Measurements from ENCODE around the gene TUT1.
"Not testable (repeated sequence)": the region's sequence is repeated elsewhere in the genome, so short reads cannot be mapped to it uniquely, and the experiment has no call there.

TUT1 gene

GRCh38 chr11:62555464-62556107 is 35.7 kb downstream of the TUT1 start:
- peak; percentile 87 to 93 for DNase-seq

GRCh38 chr11:62554387-62555167 is 36.7 kb downstream of the TUT1 start:
- peak in 1 of 2 donors; percentile 21 for DNase-seq

- DNase-seq: peak; percentile 24 to 59
Observed at GRCh38 chr11:62553839-62554361, 37.4 kb downstream of the TUT1 start.

GRCh38 chr11:62553080-62553838 is 38.1 kb downstream of the TUT1 start:
- DNase-seq: peak; percentile 80 to 89

- DNase-seq: no peak
Observed at GRCh38 chr11:62552485-62553079, 38.7 kb downstream of the TUT1 start.

GRCh38 chr11:62550478-62550877 is 40.8 kb downstream of the TUT1 start:
- DNase-seq: not testable (repeated sequence)

GRCh38 chr11:62548545-62549335 is 42.6 kb downstream of the TUT1 start:
- DNase-seq: no peak

GRCh38 chr11:62547691-62548281 is 43.5 kb downstream of the TUT1 start:
- no peak for DNase-seq

- no peak for DNase-seq
Observed at GRCh38 chr11:62546929-62547625, 44.2 kb downstream of the TUT1 start.

- DNase-seq: peak; percentile 80 to 85
Observed at GRCh38 chr11:62546244-62546928, 44.9 kb downstream of the TUT1 start, which contains the start of gene AHNAK. Gene AHNAK, minus strand, starts transcription at chr11:62546806. Its CDS starts 10,708 bp downstream, at chr11:62536098.

GRCh38 chr11:62545437-62546243 is 45.7 kb downstream of the TUT1 start:
- DNase-seq: peak; percentile 45 to 67

- peak; percentile 39 to 61 for DNase-seq
Observed at GRCh38 chr11:62544581-62545436, 46.5 kb downstream of the TUT1 start.

GRCh38 chr11:62543680-62544444 is 47.5 kb downstream of the TUT1 start:
- DNase-seq: peak in 1 of 2 donors; percentile 30

GRCh38 chr11:62542750-62543567 is 48.4 kb downstream of the TUT1 start:
- peak; percentile 74 to 81 for DNase-seq

- DNase-seq: no peak
Observed at GRCh38 chr11:62542111-62542745, 49.1 kb downstream of the TUT1 start.

Measured in CD4-positive, alpha-beta T cell treated with Interferon alpha-2 for 1 hour (primary cell).